GM18505 (cell line): ENCODE measurements around the gene CPN2.

Source experiments
- ATAC-seq: cut with Tn5 transposase; IDR thresholded peaks from one replicate; pipeline ENCODE4 v1.9.1; 2021; ENCODE audit not compliant: unreplicated experiment
- POLR2A ChIP-seq: IDR thresholded peaks from 4 replicates; pipeline ENCODE4 v1.6.1; 2011; ENCODE audit warnings: borderline replicate concordance; ENCODE audit not compliant: insufficient read depth, insufficient read length; ENCODE audit errors: extremely low read depth

Gene CPN2

GRCh38 chr3:194314388-194315068 lies 36.6 kb downstream of the CPN2 start:
- no peak for ATAC-seq
- TF ChIP-seq POLR2A: no peak

GRCh38 chr3:194313560-194314387 lies 37.4 kb downstream of the CPN2 start:
- ATAC-seq: no peak
- TF ChIP-seq POLR2A: no peak

GRCh38 chr3:194312743-194313281 lies 38.3 kb downstream of the CPN2 start:
- TF ChIP-seq POLR2A: no peak
- ATAC-seq: no peak

- no peak for ATAC-seq
- no peak for TF ChIP-seq POLR2A
These were observed 38.9 kb downstream of the CPN2 start for GRCh38 chr3:194312186-194312742.

GRCh38 chr3:194311000-194311399 lies 40.1 kb downstream of the CPN2 start:
- no peak for ATAC-seq
- no peak for TF ChIP-seq POLR2A

GRCh38 chr3:194310060-194310835 lies 40.9 kb downstream of the CPN2 start:
- TF ChIP-seq POLR2A: no peak
- no peak for ATAC-seq

GRCh38 chr3:194308601-194309449 lies 42.3 kb downstream of the CPN2 start:
- no peak for TF ChIP-seq POLR2A
- no peak for ATAC-seq

- TF ChIP-seq POLR2A: no peak
- no peak for ATAC-seq
These were observed 43.3 kb downstream of the CPN2 start for GRCh38 chr3:194307849-194308248.

- TF ChIP-seq POLR2A: no peak
- ATAC-seq: peak; percentile 47
These were observed 44.1 kb downstream of the CPN2 start for GRCh38 chr3:194306771-194307640.

GRCh38 chr3:194306109-194306686 lies 44.9 kb downstream of the CPN2 start:
- ATAC-seq: peak; percentile 34
- no peak for TF ChIP-seq POLR2A
